ENCODE data around the gene PDGFRB.

The PDGFRB gene

GRCh38 chr5:150153957-150154617 is 1.6 kb downstream of the PDGFRB start:
- peak in 1 of 2 donors; percentile 60 for DNase-seq
- Histone ChIP-seq H3K4me3 (peak overlapping the region; percentile 71 to 73), H3K27me3 (no peaks in the 10 kb centered on the region), H3K36me3 (peaks cover 17 to 33% (median 29%) of the 10 kb centered on the region in 3 donors), H3K4me1 (peaks cover 0 to 81% (median 65%) of the 10 kb centered on the region in 4 donors), H3K27ac (peak overlapping the region; percentile 89 to 98), H3K9me3 (no peaks in the 10 kb centered on the region)
- intact Hi-C loops (cut with DNase I; ENCODE audit: low total_unique reads) = no loop called here
- TF ChIP-seq, protein P1, sequence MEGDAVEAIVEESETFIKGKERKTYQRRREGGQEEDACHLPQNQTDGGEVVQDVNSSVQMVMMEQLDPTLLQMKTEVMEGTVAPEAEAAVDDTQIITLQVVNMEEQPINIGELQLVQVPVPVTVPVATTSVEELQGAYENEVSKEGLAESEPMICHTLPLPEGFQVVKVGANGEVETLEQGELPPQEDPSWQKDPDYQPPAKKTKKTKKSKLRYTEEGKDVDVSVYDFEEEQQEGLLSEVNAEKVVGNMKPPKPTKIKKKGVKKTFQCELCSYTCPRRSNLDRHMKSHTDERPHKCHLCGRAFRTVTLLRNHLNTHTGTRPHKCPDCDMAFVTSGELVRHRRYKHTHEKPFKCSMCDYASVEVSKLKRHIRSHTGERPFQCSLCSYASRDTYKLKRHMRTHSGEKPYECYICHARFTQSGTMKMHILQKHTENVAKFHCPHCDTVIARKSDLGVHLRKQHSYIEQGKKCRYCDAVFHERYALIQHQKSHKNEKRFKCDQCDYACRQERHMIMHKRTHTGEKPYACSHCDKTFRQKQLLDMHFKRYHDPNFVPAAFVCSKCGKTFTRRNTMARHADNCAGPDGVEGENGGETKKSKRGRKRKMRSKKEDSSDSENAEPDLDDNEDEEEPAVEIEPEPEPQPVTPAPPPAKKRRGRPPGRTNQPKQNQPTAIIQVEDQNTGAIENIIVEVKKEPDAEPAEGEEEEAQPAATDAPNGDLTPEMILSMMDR (IDR thresholded peaks at IDR 0.05) = peak in 1 of 2 experiments; percentile 15

DNA sequence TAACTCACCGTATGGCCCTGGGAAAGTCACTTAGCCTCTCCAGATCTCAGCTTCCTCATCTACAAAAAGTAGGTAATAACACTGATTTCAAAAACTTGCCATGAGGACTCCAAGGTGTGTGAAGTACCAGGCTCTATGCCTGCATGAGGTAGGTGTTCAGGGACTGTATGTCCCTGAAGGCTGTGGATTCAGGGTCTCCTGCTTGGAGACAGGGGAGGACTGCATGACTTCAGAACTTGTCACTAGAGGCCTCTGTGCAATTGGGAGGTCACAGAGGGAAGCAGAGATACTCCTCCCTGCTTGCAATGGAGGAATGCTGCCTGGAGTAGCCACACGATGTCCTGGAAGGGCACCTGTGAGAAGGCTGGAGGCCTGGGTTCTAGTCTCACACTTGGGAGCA is 2.2 kb downstream of the PDGFRB start:
- Histone ChIP-seq H3K4me1 (peaks cover 0 to 81% (median 65%) of the 10 kb centered on the region in 4 donors), H3K4me3 (peak overlapping the region; percentile 71 to 73), H3K9me3 (no peaks in the 10 kb centered on the region), H3K27ac (peak overlapping the region; percentile 89 to 98), H3K36me3 (peaks cover 17 to 33% (median 29%) of the 10 kb centered on the region in 3 donors), H3K27me3 (no peaks in the 10 kb centered on the region)
- TF ChIP-seq, protein P1 (IDR thresholded peaks at IDR 0.05) = no peak
- no peak for DNase-seq
- intact Hi-C loops (cut with DNase I; ENCODE audit: low total_unique reads) = no loop called here

GRCh38 chr5:150152636-150153462 is 2.8 kb downstream of the PDGFRB start:
- DNase-seq = no peak
- peaks cover 17 to 33% (median 29%) of the 10 kb centered on the region in 3 donors for H3K36me3 ChIP-seq
- TF ChIP-seq, protein P1 (IDR thresholded peaks at IDR 0.05) = no peak
- H3K4me3 ChIP-seq = peak overlapping the region; percentile 71 to 73
- H3K27me3 ChIP-seq = no peaks in the 10 kb centered on the region
- H3K4me1 ChIP-seq = peaks cover 0 to 81% (median 62%) of the 10 kb centered on the region in 4 donors
- intact Hi-C loops (cut with DNase I; ENCODE audit: low total_unique reads) = no loop called here
- H3K27ac ChIP-seq = peak overlapping the region; percentile 89 to 98
- no peaks in the 10 kb centered on the region for H3K9me3 ChIP-seq

DNA sequence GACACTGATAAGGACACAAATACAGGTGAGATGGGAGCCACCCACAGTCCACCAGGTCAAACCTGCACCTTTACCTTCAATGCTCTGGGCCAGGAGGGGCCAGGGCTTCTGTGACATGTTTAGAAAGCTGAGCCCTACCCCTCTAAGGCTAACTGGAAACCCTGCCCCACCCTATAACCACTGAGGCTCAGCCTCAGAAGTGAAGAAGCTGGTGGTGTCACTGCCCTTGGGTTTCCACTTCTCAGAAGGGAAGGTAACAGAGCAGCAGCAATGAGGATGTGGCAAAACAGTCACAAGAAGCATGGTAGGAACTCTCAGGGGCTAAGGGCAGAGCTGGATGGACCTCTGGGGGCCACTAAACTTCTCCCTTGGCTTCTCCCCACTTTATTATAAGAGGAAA is 6.0 kb downstream of the PDGFRB start:
- Histone ChIP-seq H3K4me1 (peaks cover 0 to 93% (median 75%) of the 10 kb centered on the region in 4 donors), H3K4me3 (peak overlapping the region; percentile 71 to 73), H3K9me3 (no peaks in the 10 kb centered on the region), H3K27ac (peak overlapping the region; percentile 89 to 98), H3K27me3 (no peaks in the 10 kb centered on the region), H3K36me3 (peaks cover 25 to 33% (median 29%) of the 10 kb centered on the region in 3 donors)
- intact Hi-C loops (cut with DNase I; ENCODE audit: low total_unique reads) = no loop called here
- DNase-seq = no peak
- TF ChIP-seq, protein P1 (IDR thresholded peaks at IDR 0.05) = no peak

DNA sequence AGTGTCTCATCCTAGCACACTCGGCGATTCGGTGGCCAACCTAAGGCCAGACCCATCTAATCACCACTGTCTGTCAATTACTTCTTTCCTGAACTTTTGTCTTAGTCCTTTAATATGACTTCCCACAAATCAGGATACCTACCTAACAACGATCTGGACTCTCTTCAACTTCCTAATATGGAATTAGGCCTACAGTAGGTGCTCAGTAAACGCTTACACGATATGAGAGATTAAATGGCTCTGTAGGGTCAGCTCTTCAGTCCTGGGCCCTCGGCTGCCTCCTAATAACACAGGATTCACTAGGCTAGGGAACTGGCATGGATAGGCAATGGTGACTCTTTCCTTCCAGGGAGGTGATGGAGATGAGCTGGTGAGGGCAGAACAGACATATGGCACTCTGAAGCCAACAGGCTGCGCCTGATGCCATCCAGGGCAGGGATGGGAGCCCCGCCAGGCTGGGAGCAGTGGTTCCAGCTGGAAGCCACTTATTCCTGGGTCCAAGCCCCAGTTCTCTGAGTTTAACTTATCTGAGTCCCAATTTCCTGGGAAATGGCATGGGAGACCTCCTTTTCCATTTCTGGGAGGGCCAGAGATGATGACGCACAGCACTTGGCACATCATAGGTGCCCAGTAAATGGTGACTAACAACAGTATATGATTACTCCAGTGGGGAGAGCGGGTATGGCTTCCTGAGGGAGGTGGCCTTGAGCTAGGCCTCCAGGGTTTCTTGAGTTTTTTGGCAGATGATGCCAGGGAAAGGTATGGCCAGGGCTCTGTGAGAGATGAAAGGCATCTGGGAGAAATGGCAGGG is 7.3 kb downstream of the PDGFRB start:
- H3K27me3 ChIP-seq = no peaks in the 10 kb centered on the region
- TF ChIP-seq, protein P1 (IDR thresholded peaks at IDR 0.05) = peak in 1 of 2 experiments; percentile 38
- peak overlapping the region; percentile 89 to 98 for H3K27ac ChIP-seq
- peak overlapping the region; percentile 71 to 73 for H3K4me3 ChIP-seq
- peak in 1 of 2 donors; percentile 92 for DNase-seq
- no peaks in the 10 kb centered on the region for H3K9me3 ChIP-seq
- H3K36me3 ChIP-seq = peaks cover 20 to 26% (median 24%) of the 10 kb centered on the region in 3 donors
- H3K4me1 ChIP-seq = peaks cover 0 to 98% (median 88%) of the 10 kb centered on the region in 4 donors
- intact Hi-C loops (cut with DNase I; ENCODE audit: low total_unique reads) = no loop called here
